GM12872 (cell line): ENCODE data around the gene IRAK4.

Experiments used
- CTCF ChIP-seq: IDR thresholded peaks from 3 replicates; pipeline ENCODE4 v1.5.1; 2011; ENCODE audit warnings: low read depth, mild to moderate bottlenecking, low read length, moderate library complexity; ENCODE audit not compliant: insufficient read depth

IRAK4 gene

DNA sequence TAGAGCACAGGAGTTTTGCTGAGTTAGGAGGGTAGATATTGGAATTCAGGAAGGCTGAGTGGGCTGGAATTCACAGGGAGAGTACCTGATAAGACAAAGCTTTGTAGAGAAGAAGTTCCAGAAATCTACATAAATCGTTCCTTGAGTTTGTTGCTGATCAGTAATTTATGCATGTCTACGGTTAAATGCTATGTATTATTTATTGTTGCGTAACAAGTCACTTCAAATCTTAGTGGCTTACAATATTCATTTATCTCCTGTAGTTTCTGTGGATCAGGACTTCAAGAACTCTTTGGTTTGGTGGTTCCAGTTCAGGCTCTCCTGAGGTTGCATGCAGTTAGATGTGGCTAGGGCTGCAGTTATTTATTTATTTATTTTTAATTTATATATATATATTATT is 7.9 kb upstream of the IRAK4 start:
- no peak for TF ChIP-seq CTCF

DNA sequence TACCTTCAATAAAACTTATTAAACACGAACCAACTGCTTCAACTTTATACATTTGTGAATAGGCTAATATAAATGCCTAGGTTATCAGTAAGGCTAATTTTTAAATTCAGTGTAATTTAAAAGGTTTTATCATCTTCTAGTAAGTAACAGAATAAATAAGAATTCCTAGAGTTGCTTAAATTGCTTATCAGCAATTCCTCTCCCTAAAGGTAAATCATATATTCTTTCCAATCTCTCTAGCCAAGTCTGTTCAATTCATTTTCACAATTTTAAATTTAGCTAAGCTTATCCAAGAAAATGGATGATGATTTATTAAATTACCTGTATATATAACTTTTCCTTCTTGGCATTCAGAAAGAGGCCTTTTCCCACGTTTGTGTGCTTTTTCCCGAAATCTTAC is 4.7 kb upstream of the IRAK4 start:
- no peak for TF ChIP-seq CTCF

- no peak for TF ChIP-seq CTCF
Measured at GRCh38 chr12:43758247-43758727, 464 bp upstream of the IRAK4 start.

GRCh38 chr12:43760396-43760795 is 1.6 kb downstream of the IRAK4 start:
- no peak for TF ChIP-seq CTCF

GRCh38 chr12:43761500-43761899 is 2.7 kb downstream of the IRAK4 start:
- no peak for TF ChIP-seq CTCF

DNA sequence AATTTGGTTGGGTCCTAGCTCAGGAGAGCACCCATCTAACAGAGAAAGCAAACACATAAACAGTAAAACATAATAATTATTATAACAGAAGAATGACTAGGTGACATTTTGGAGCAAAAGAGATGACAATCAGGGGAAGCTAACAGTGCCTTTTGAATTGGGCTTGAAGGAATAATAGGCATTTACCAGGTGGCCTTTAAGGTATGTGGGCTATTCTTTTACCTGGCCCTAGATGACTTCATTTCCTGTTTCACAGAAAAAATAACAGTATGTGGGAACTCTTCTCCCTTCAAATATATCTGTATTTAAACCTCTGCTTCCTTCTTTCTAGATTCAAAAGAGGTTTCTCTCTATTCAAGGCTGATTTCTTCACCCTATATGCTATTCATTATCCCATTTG is 3.8 kb downstream of the IRAK4 start:
- no peak for TF ChIP-seq CTCF

DNA sequence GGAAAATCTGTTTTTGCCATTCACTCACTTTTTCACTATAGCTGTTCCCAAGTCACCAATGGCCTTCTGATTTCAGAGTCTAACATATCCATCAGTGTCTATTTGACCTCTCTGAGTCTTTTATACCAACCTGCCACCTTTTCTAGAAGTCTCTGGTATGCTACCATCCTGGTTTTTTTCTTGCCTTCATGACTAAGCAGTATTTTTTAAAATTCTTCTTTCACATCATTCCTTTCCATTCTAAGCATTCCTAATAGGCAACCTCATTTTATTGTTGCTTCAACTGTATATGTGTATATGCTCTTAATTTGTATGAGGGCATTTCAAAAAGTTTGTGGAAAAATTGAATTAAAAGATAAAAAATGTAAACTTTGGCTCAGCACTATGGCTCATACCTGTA is 5.0 kb downstream of the IRAK4 start:
- TF ChIP-seq CTCF, result no peak

- no peak for TF ChIP-seq CTCF
Measured at GRCh38 chr12:43764528-43764927, 5.8 kb downstream of the IRAK4 start.
